CD4-positive, alpha-beta T cell treated with Interferon alpha-2 for 1 hour (primary cell): ENCODE measurements around the gene IGFBPL1.
"Not testable (repeated sequence)": the region's sequence is repeated elsewhere in the genome, so short reads cannot be mapped to it uniquely, and the experiment has no call there.

ENCODE experiments used
- DNase-seq, 2 donors: peaks; one replicate each; pipeline ENCODE4 v3.0.0-alpha.2; 2020 to 2022

The IGFBPL1 gene

GRCh38 chr9:38431116-38431515 lies 6.9 kb upstream of the IGFBPL1 start:
- DNase-seq, result no peak

- no peak for DNase-seq
These were observed 3.8 kb upstream of the IGFBPL1 start for GRCh38 chr9:38428062-38428461.

GRCh38 chr9:38424918-38425317 lies 664 bp upstream of the IGFBPL1 start:
- no peak for DNase-seq

- DNase-seq, result no peak
These were observed 831 bp downstream of the IGFBPL1 start for GRCh38 chr9:38423273-38423972.

GRCh38 chr9:38422555-38423260 lies 1.5 kb downstream of the IGFBPL1 start:
- no peak for DNase-seq

GRCh38 chr9:38421498-38422211 lies 2.6 kb downstream of the IGFBPL1 start:
- DNase-seq, result no peak

- DNase-seq, result no peak
These were observed 5.1 kb downstream of the IGFBPL1 start for GRCh38 chr9:38419181-38419580.

GRCh38 chr9:38418366-38418765 lies 5.9 kb downstream of the IGFBPL1 start:
- no peak for DNase-seq

- DNase-seq, result peak in 1 of 2 donors; percentile 42
These were observed 7.0 kb downstream of the IGFBPL1 start for GRCh38 chr9:38417003-38417945.

- no peak for DNase-seq
These were observed 7.8 kb downstream of the IGFBPL1 start for GRCh38 chr9:38416461-38416860.

- DNase-seq, result no peak
These were observed 8.4 kb downstream of the IGFBPL1 start for GRCh38 chr9:38415856-38416255.

GRCh38 chr9:38414040-38414723 lies 10.1 kb downstream of the IGFBPL1 start:
- no peak for DNase-seq

GRCh38 chr9:38413283-38413682 lies 11.0 kb downstream of the IGFBPL1 start:
- no peak for DNase-seq

GRCh38 chr9:38412751-38413150 lies 11.5 kb downstream of the IGFBPL1 start:
- no peak for DNase-seq

- no peak for DNase-seq
These were observed 15.5 kb downstream of the IGFBPL1 start for GRCh38 chr9:38408719-38409118.

- no peak for DNase-seq
These were observed 17.6 kb downstream of the IGFBPL1 start for GRCh38 chr9:38406476-38407186.

- no peak for DNase-seq
These were observed 18.5 kb downstream of the IGFBPL1 start for GRCh38 chr9:38405785-38406184.

- no peak for DNase-seq
These were observed 19.9 kb downstream of the IGFBPL1 start for GRCh38 chr9:38404314-38404713.

- no peak for DNase-seq
These were observed 22.3 kb downstream of the IGFBPL1 start for GRCh38 chr9:38401994-38402393.

GRCh38 chr9:38399191-38399590 lies 25.1 kb downstream of the IGFBPL1 start:
- DNase-seq, result not testable (repeated sequence)

GRCh38 chr9:38396371-38396671 lies 27.9 kb downstream of the IGFBPL1 start:
- DNase-seq, result no peak
